HepG2 (cell line): ENCODE data around the gene MLXIPL. TPM values are rescaled to one million over a fixed set of nuclear protein-coding genes. Genes with fewer than 3 reads are reported as not detected.
A peak's percentile ranks its signal among the peaks of the same experiment; 100 is the strongest.

Source experiments
- CBX5 ChIP-seq: sonication (generic); formaldehyde crosslinking; IDR thresholded peaks from 2 replicates; pipeline ENCODE4 v1.4.0; 2020; ENCODE audit warnings: missing genetic modification reagents, borderline replicate concordance
- CHCHD3 ChIP-seq: sonication (generic); formaldehyde crosslinking; IDR thresholded peaks from 2 replicates; pipeline ENCODE4 v1.8.0; 2022; ENCODE audit warnings: mild to moderate bottlenecking, missing genetic modification reagents, moderate library complexity
- FOXK2 ChIP-seq: fragments of 450-650 bp; IDR thresholded peaks from 2 replicates; pipeline ENCODE4 v1.6.1; 2016
- HNF1A ChIP-seq, 2 experiments: sonication (generic) in 1 of 2; formaldehyde crosslinking in 1 of 2; IDR thresholded peaks; 2 replicates each; pipeline versions ENCODE4 v1.4.0 to v1.6.1; 2016 to 2020; ENCODE audit warnings: borderline replicate concordance in 1 of 2, low read depth in 1 of 2, mild to moderate bottlenecking in 1 of 2, missing genetic modification reagents in 1 of 2
- HNRNPK ChIP-seq: fragments of 200-400 bp; formaldehyde crosslinking; IDR thresholded peaks from 2 replicates; pipeline ENCODE4 v1.6.1; 2018; ENCODE audit warnings: low read length, low read depth, moderate library complexity, mild to moderate bottlenecking; ENCODE audit not compliant: poor library complexity, severe bottlenecking
- KDM6A ChIP-seq: IDR thresholded peaks from 2 replicates; pipeline ENCODE4 v1.6.1; 2016; ENCODE audit warnings: low read depth
- RORA ChIP-seq: sonication (generic); formaldehyde crosslinking; IDR thresholded peaks from 2 replicates; pipeline ENCODE4 v1.5.0; 2020; ENCODE audit warnings: mild to moderate bottlenecking, missing genetic modification reagents, moderate library complexity
- TBX2 ChIP-seq: sonication (generic); formaldehyde crosslinking; IDR thresholded peaks from 2 replicates; pipeline ENCODE4 v1.5.0; 2020; ENCODE audit warnings: missing genetic modification reagents, mild to moderate bottlenecking, borderline replicate concordance
- TEAD3 ChIP-seq: optimal IDR thresholded peaks from 2 replicates; pipeline ENCODE3; 2016; ENCODE audit warnings: borderline replicate concordance
- USF2 ChIP-seq, 2 experiments: sonication (generic) in 1 of 2; formaldehyde crosslinking in 1 of 2; IDR thresholded peaks; 2 replicates each; pipeline versions ENCODE4 v1.5.1 to v1.6.1; 2011 to 2020; ENCODE audit warnings: borderline replicate concordance in 1 of 2, low read depth in 1 of 2, low read length in 1 of 2, mild to moderate bottlenecking in 1 of 2, missing genetic modification reagents in 1 of 2, moderate library complexity in 1 of 2
- ZKSCAN5 ChIP-seq: sonication (generic); formaldehyde crosslinking; IDR thresholded peaks from 2 replicates; pipeline ENCODE4 v1.5.1; 2020; ENCODE audit warnings: mild to moderate bottlenecking, missing genetic modification reagents
- ZMYM3 ChIP-seq: sonication (generic); formaldehyde crosslinking; IDR thresholded peaks from 2 replicates; pipeline ENCODE4 v1.5.1; 2020; ENCODE audit warnings: mild to moderate bottlenecking, missing genetic modification reagents
- ZNF34 ChIP-seq: sonication (generic); formaldehyde crosslinking; IDR thresholded peaks from 2 replicates; pipeline ENCODE4 v1.4.0; 2020; ENCODE audit warnings: mild to moderate bottlenecking, missing genetic modification reagents, borderline replicate concordance
- ZNF615 ChIP-seq: sonication (generic); formaldehyde crosslinking; IDR thresholded peaks from 2 replicates; pipeline ENCODE4 v1.5.0; 2020; ENCODE audit warnings: mild to moderate bottlenecking, missing genetic modification reagents, borderline replicate concordance
- ZNF672 ChIP-seq: sonication (generic); formaldehyde crosslinking; IDR thresholded peaks from 2 replicates; pipeline ENCODE4 v1.8.1; 2022; ENCODE audit warnings: missing genetic modification reagents
- ZNF816 ChIP-seq: sonication (generic); formaldehyde crosslinking; IDR thresholded peaks from 2 replicates; pipeline ENCODE4 v1.8.0; 2022; ENCODE audit warnings: missing genetic modification reagents, mild to moderate bottlenecking, borderline replicate concordance
- ZNF891 ChIP-seq: sonication (generic); formaldehyde crosslinking; IDR thresholded peaks from 2 replicates; pipeline ENCODE4 v1.5.0; 2020; ENCODE audit warnings: mild to moderate bottlenecking, missing genetic modification reagents
- polyA plus RNA-seq, 8 experiments: library from polyadenylated mRNA; depleted of rRNA in 3 of 8; stranded (reverse) in 7 of 8; unstranded in 1 of 8; fragments of >200 nt; fragmentation: Illumina TruSeq in 4 of 8; extraction: Trizol in 4 of 8; gene quantifications; 2 replicates each; pipeline versions ENCODE4 v1.2.1 to v1.2.3, GENCODE V29; 2011 to 2016; ENCODE audit warnings: low read depth in 4 of 8, missing spikeins in 1 of 8, mixed read lengths in 1 of 8; ENCODE audit not compliant: insufficient read depth in 1 of 8
- total RNA-seq, 5 experiments: library from RNA; depleted of rRNA; stranded (reverse); fragments of >200 nt; fragmentation: Illumina TruSeq; extraction: Trizol; gene quantifications; 2 replicates each; pipeline ENCODE4 v1.2.3, GENCODE V29; 2016; ENCODE audit warnings: low read depth in 1 of 5
- TF ChIP-seq, protein P1 (sequence below): IDR thresholded peaks from 2 replicates; pipeline ENCODE4 v1.6.1; 2018; ENCODE audit warnings: missing genetic modification reagents, mild to moderate bottlenecking, missing compliant biosample characterization
- TF ChIP-seq, protein P2 (sequence below): sonication (generic); formaldehyde crosslinking; IDR thresholded peaks from 2 replicates; pipeline ENCODE4 v1.4.0; 2020; ENCODE audit warnings: mild to moderate bottlenecking, missing genetic modification reagents
- TF ChIP-seq, protein P3 (sequence below): sonication (generic); formaldehyde crosslinking; IDR thresholded peaks from 2 replicates; pipeline ENCODE4 v1.8.0; 2022; ENCODE audit warnings: mild to moderate bottlenecking, missing genetic modification reagents, moderate library complexity

MLXIPL gene
- total and polyA plus RNA-seq, 2 of the 13 experiments (the other 11 are each of a cell fraction or from before 2014, with no cell fraction given), result 51.6 to 60.1 TPM

- TF ChIP-seq, protein P1, sequence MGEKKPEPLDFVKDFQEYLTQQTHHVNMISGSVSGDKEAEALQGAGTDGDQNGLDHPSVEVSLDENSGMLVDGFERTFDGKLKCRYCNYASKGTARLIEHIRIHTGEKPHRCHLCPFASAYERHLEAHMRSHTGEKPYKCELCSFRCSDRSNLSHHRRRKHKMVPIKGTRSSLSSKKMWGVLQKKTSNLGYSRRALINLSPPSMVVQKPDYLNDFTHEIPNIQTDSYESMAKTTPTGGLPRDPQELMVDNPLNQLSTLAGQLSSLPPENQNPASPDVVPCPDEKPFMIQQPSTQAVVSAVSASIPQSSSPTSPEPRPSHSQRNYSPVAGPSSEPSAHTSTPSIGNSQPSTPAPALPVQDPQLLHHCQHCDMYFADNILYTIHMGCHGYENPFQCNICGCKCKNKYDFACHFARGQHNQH, result peak; percentile 90; the same call in 1 of the 2 replicates
- TF ChIP-seq HNRNPK (no peak), ZNF34 (no peak), TBX2 (CRISPR knock-in tag) (peak; percentile 99), ZNF672 (no peak), ZNF615 (CRISPR knock-in tag) (peak; percentile 64; the same call in 1 of the 2 replicates), ZNF816 (CRISPR knock-in tag) (no peak), TEAD3 (CRISPR knock-in tag) (peak; percentile 61), FOXK2 (peak; percentile 80), HNF1A (IDR thresholded peaks at IDR 0.05; ENCODE audit: low read depth) (peak; percentile 50; the same call in 1 of the 2 replicates), HNF1A (CRISPR knock-in tag; IDR thresholded peaks at IDR 0.05; ENCODE audit: borderline replicate concordance) (peak; percentile 73; the same call in 1 of the 2 replicates), CHCHD3 (no peak), CBX5 (CRISPR knock-in tag) (peak; percentile 56; the same call in 1 of the 2 replicates), RORA (CRISPR knock-in tag) (peak; percentile 38; the same call in 1 of the 2 replicates), ZKSCAN5 (CRISPR knock-in tag) (no peak), ZNF891 (CRISPR knock-in tag) (peak; percentile 75; the same call in 1 of the 2 replicates), ZMYM3 (CRISPR knock-in tag) (peak; percentile 87), USF2 (IDR thresholded peaks at IDR 0.05; ENCODE audit: low read depth, low read length) (peak; percentile 89), USF2 (CRISPR knock-in tag; IDR thresholded peaks at IDR 0.05; ENCODE audit: borderline replicate concordance) (peak; percentile 93), KDM6A (CRISPR knock-in tag) (peak; percentile 96)
- TF ChIP-seq, protein P2, sequence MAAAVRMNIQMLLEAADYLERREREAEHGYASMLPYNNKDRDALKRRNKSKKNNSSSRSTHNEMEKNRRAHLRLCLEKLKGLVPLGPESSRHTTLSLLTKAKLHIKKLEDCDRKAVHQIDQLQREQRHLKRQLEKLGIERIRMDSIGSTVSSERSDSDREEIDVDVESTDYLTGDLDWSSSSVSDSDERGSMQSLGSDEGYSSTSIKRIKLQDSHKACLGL (CRISPR knock-in tag), result no peak
- TF ChIP-seq, protein P3, sequence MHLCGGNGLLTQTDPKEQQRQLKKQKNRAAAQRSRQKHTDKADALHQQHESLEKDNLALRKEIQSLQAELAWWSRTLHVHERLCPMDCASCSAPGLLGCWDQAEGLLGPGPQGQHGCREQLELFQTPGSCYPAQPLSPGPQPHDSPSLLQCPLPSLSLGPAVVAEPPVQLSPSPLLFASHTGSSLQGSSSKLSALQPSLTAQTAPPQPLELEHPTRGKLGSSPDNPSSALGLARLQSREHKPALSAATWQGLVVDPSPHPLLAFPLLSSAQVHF, result no peak
These were observed 11.6 kb downstream of the MLXIPL start (continued) for GRCh38 chr7:73612598-73613269.
